Kidney (tissue), 14 donors: ENCODE measurements around the gene GNMT. TPM values are rescaled to one million over a fixed set of nuclear protein-coding genes. Genes with fewer than 3 reads are reported as not detected.

Experiments used
- DNase-seq, 5 donors: peaks; one replicate each; pipeline ENCODE4 v3.0.0-alpha.2; 2013 to 2020
- FAIRE-seq: peaks from 2 replicates; lab custom pipeline; 2012; peaks lifted over from hg19 to GRCh38; lab: Jason Lieb, UNC
- H3K27ac ChIP-seq, 2 donors: one replicate each; pipeline ENCODE4 v1.7.0; 2013; ENCODE audit warnings: low read depth in 2 of 2, low read length in 2 of 2, inconsistent platforms in 1 of 2
- H3K27me3 ChIP-seq: one replicate; pipeline ENCODE4 v1.7.1; 2013; ENCODE audit warnings: low read length, inconsistent platforms; ENCODE audit not compliant: control insufficient read depth, insufficient read depth
- H3K36me3 ChIP-seq, 3 donors: one replicate each; pipeline versions ENCODE4 v1.7.0 to v1.7.1; 2013; ENCODE audit warnings: low read length in 3 of 3, control low read depth in 1 of 3, inconsistent platforms in 1 of 3; ENCODE audit not compliant: insufficient read depth in 3 of 3, control insufficient read depth in 2 of 3
- H3K4me1 ChIP-seq, 3 donors: one replicate each; pipeline versions ENCODE4 v1.7.0 to v1.7.1; 2013; ENCODE audit warnings: low read length in 3 of 3, inconsistent platforms in 1 of 3, low read depth in 1 of 3; ENCODE audit not compliant: control insufficient read depth in 2 of 3, insufficient read depth in 2 of 3
- H3K4me3 ChIP-seq, 3 donors: one replicate each; pipeline versions ENCODE4 v1.7.0 to v1.8.1; 2013; ENCODE audit warnings: low read length in 3 of 3, control low read depth in 1 of 3, inconsistent platforms in 1 of 3
- H3K9ac ChIP-seq, 3 donors: one replicate each; pipeline versions ENCODE4 v1.7.0 to v1.7.1; 2013; ENCODE audit warnings: low read length in 3 of 3, control low read depth in 1 of 3, inconsistent platforms in 1 of 3
- H3K9me3 ChIP-seq, 3 donors: one replicate each; pipeline versions ENCODE4 v1.7.0 to v1.7.1; 2013; ENCODE audit warnings: low read length in 3 of 3, control low read depth in 1 of 3, inconsistent platforms in 1 of 3; ENCODE audit not compliant: control insufficient read depth in 2 of 3, insufficient read depth in 1 of 3
- intact Hi-C: fragments of 100-400 bp; cut with DNase I; formaldehyde crosslinking; loops from one replicate; pipeline ENCODE4 v1.11.1; 2022
- polyA plus RNA-seq: library from polyadenylated mRNA; stranded (reverse); fragments of 350-450 nt; fragmentation: Illumina TruSeq; extraction: RNeasy Lipid Tissue Mini Kit (QIAGEN cat#74804); gene quantifications from one replicate; pipeline ENCODE4 v1.2.3, GENCODE V29; 2014; ENCODE audit warnings: low read depth, low replicate concordance; ENCODE audit not compliant: insufficient read depth
- total RNA-seq: library from RNA; stranded (reverse); fragmentation: NEBNext Ultra II Directional; extraction: Animal tissue kit (Norgen Biotek cat#: 25700); gene quantifications from one replicate; pipeline ENCODE4 v1.2.1, GENCODE V29; 2021
- TF ChIP-seq, protein P1 (sequence below): IDR thresholded peaks from 3 replicates; pipeline ENCODE4 v1.5.1; 2012; ENCODE audit warnings: mild to moderate bottlenecking, moderate library complexity, borderline replicate concordance; ENCODE audit not compliant: insufficient read depth; ENCODE audit errors: extremely low read depth
- donor health status: control.
- donor health status: control.
- donor health status: control.
- donor health status: control.
- donor health status: control.
- donor health status: DM: yes; HTN: yes; CAD: no.
- donor health status: Normal renal cell carcinoma (clear cell type).

GNMT gene
- total and polyA plus RNA-seq, 2 donors from 2014 or later: 0.54 to 1.9 TPM

DNA sequence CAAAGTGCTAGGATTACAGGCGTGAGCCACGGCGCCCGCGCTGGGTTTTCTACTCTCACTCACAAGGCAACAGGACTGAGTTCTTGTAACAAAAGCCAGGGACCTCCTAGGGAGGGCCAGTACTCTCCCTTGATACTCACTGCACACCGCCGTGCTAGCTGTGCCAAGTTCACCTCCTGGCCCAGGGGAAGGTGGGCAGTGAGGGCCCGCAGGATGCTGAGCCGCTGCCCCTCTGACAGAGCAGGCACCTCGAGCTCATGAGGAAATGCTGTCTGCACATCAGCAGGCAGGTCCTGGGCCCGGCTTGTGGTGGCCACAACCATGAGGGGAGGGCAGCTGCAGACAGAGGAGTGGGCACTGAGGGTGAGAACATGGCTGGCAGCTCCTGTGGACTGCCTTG lies 6.7 kb downstream of the GNMT start:
- TF ChIP-seq, protein P1, sequence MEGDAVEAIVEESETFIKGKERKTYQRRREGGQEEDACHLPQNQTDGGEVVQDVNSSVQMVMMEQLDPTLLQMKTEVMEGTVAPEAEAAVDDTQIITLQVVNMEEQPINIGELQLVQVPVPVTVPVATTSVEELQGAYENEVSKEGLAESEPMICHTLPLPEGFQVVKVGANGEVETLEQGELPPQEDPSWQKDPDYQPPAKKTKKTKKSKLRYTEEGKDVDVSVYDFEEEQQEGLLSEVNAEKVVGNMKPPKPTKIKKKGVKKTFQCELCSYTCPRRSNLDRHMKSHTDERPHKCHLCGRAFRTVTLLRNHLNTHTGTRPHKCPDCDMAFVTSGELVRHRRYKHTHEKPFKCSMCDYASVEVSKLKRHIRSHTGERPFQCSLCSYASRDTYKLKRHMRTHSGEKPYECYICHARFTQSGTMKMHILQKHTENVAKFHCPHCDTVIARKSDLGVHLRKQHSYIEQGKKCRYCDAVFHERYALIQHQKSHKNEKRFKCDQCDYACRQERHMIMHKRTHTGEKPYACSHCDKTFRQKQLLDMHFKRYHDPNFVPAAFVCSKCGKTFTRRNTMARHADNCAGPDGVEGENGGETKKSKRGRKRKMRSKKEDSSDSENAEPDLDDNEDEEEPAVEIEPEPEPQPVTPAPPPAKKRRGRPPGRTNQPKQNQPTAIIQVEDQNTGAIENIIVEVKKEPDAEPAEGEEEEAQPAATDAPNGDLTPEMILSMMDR: no peak
- H3K27me3 ChIP-seq: no peaks in the 10 kb centered on the region
- DNase-seq (no peak), FAIRE-seq (no peak)
- H3K4me1 ChIP-seq: no peaks in the 10 kb centered on the region
- no peaks in the 10 kb centered on the region for H3K9me3 ChIP-seq
- intact Hi-C loops: no loop called here
- H3K4me3 ChIP-seq: no peak overlapping the region
- H3K27ac ChIP-seq: no peak overlapping the region
- H3K9ac ChIP-seq: no peak overlapping the region
- H3K36me3 ChIP-seq: peaks cover 0 to 18% (median 3%) of the 10 kb centered on the region in 3 donors

DNA sequence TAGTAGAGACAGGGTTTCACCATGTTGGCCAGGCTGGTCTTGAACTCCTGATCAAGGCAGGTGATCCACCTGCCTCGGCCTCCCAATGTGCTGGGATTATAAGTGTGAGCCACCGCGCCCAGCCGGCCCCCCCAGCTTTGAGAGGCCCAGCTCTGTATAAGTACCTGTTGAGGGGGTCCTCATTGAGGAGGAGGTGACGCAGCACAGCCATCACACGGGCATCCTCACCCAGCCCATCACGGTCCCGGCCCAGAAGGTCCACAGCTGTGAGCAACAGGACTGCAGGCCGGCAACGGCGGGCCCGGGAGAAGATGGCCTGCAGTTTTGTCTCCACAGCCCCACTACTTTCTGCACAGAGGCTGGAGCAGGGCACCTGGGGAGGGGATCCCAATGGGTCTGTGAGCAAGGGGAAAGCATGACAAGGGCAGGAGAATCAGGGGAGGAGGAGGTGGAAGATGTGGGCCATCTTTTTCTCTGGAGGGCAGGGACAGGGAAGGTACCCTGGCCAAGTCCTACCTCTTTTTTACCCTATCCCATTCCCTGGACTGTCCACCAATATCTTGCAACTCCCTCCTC lies 7.7 kb downstream of the GNMT start:
- Histone ChIP-seq H3K9ac (no peak overlapping the region), H3K36me3 (peaks cover 0 to 18% (median 3%) of the 10 kb centered on the region in 3 donors), H3K4me1 (no peaks in the 10 kb centered on the region), H3K27me3 (no peaks in the 10 kb centered on the region), H3K27ac (no peak overlapping the region), H3K4me3 (no peak overlapping the region), H3K9me3 (no peaks in the 10 kb centered on the region)
- FAIRE-seq (no peak), DNase-seq (no peak)
- intact Hi-C loops: no loop called here
- TF ChIP-seq, protein P1: no peak

DNA sequence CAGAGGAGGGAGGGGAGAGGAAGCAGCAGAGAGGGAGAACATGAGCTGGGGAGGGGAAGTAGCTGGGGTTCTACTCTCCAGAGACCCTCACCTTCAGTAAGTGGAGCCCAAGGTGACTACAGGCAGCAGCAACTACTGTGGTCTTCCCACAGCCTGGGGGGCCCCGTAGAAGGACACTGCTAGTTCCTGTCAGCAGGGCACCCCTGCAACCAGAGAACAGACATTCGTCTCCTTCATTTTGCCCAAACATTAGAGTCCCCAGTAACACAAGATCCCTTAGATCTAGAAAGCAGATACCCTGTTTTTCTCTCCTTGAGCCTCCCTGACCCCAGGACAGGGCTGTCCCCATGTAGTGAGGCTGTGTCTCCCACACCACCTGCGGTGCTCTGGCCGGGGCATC lies 8.2 kb downstream of the GNMT start:
- no peak for FAIRE-seq
- intact Hi-C loops: no loop called here

More for the DNA sequence above, 8.2 kb downstream of the GNMT start:
- TF ChIP-seq, protein P1: no peak
- H3K36me3 ChIP-seq: peaks cover 0 to 18% (median 5%) of the 10 kb centered on the region in 3 donors
- no peak overlapping the region for H3K27ac ChIP-seq
- no peaks in the 10 kb centered on the region for H3K4me1 ChIP-seq
- H3K4me3 ChIP-seq: no peak overlapping the region
- DNase-seq: no peak
- no peaks in the 10 kb centered on the region for H3K27me3 ChIP-seq
- H3K9me3 ChIP-seq: no peaks in the 10 kb centered on the region
- no peak overlapping the region for H3K9ac ChIP-seq
